ENCODE measurements around the gene ATP8B1.

- TF ChIP-seq POLR2A (IDR thresholded peaks at IDR 0.05) (no peak), CTCF (IDR thresholded peaks at IDR 0.05) (no peak), EP300 (IDR thresholded peaks at IDR 0.05; ENCODE audit: low read depth) (no peak), POLR2AphosphoS5 (IDR thresholded peaks at IDR 0.05) (no peak)
Measured at GRCh38 chr18:57764087-57764486, 39.0 kb downstream of the ATP8B1 start.

Data from transverse colon (tissue), 4 donors.